ENCODE data around the gene CDC14A.

CDC14A gene

GRCh38 chr1:100455478-100456072 is 103.3 kb downstream of the CDC14A start:
- peak; percentile 49 for DNase-seq

GRCh38 chr1:100456880-100457279 is 104.6 kb downstream of the CDC14A start:
- peak; percentile 53 for DNase-seq

- DNase-seq = no peak
Measured at GRCh38 chr1:100457683-100458082, 105.4 kb downstream of the CDC14A start.

GRCh38 chr1:100458661-100459357 is 106.5 kb downstream of the CDC14A start:
- DNase-seq = no peak

- peak; percentile 88 for DNase-seq
Measured at GRCh38 chr1:100459358-100460114, 107.2 kb downstream of the CDC14A start.

- no peak for DNase-seq
Measured at GRCh38 chr1:100461222-100461621, 108.9 kb downstream of the CDC14A start.

GRCh38 chr1:100462326-100463025 is 110.2 kb downstream of the CDC14A start:
- no peak for DNase-seq

- DNase-seq = peak; percentile 90
Measured at GRCh38 chr1:100463791-100464424, 111.6 kb downstream of the CDC14A start.

GRCh38 chr1:100469578-100469977 is 117.3 kb downstream of the CDC14A start:
- DNase-seq = no peak

GRCh38 chr1:100474834-100475233 is 122.5 kb downstream of the CDC14A start:
- DNase-seq = no peak

GRCh38 chr1:100476735-100477290 is 124.5 kb downstream of the CDC14A start:
- no peak for DNase-seq

- DNase-seq = no peak
Measured at GRCh38 chr1:100478816-100479215, 126.5 kb downstream of the CDC14A start.

- no peak for DNase-seq
Measured at GRCh38 chr1:100479620-100480338, 127.5 kb downstream of the CDC14A start.

- no peak for DNase-seq
Measured at GRCh38 chr1:100481303-100481702, 129.0 kb downstream of the CDC14A start.

GRCh38 chr1:100482167-100482566 is 129.9 kb downstream of the CDC14A start:
- DNase-seq = no peak

GRCh38 chr1:100482748-100483147 is 130.4 kb downstream of the CDC14A start:
- DNase-seq = no peak

GRCh38 chr1:100483230-100483629 is 130.9 kb downstream of the CDC14A start:
- DNase-seq = no peak

- DNase-seq = no peak
Measured at GRCh38 chr1:100485855-100486258, 133.6 kb downstream of the CDC14A start.

GRCh38 chr1:100494393-100495084 is 142.2 kb downstream of the CDC14A start:
- DNase-seq = no peak

- DNase-seq = no peak
Measured at GRCh38 chr1:100496896-100497295, 144.6 kb downstream of the CDC14A start.

GRCh38 chr1:100497796-100498195 is 145.5 kb downstream of the CDC14A start:
- peak; percentile 4 for DNase-seq
